ENCODE measurements around the gene ABHD1.
"Not testable (repeated sequence)": the region's sequence is repeated elsewhere in the genome, so short reads cannot be mapped to it uniquely, and the experiment has no call there.

ABHD1 gene

GRCh38 chr2:27109083-27109482 lies 14.5 kb upstream of the ABHD1 start:
- no peak for DNase-seq (ENCODE audit: low read depth in 3 of 3)

- DNase-seq (ENCODE audit: low read depth in 3 of 3): not testable (repeated sequence)
These were observed 12.8 kb upstream of the ABHD1 start for GRCh38 chr2:27110603-27111352.

GRCh38 chr2:27111392-27112078 lies 12.1 kb upstream of the ABHD1 start:
- DNase-seq (ENCODE audit: low read depth in 3 of 3): not testable (repeated sequence)

GRCh38 chr2:27115519-27115918 lies 8.1 kb upstream of the ABHD1 start:
- DNase-seq (ENCODE audit: low read depth in 3 of 3): no peak

- no peak for DNase-seq (ENCODE audit: low read depth in 3 of 3)
These were observed 5.6 kb upstream of the ABHD1 start for GRCh38 chr2:27117995-27118524.

- peak in 1 of 3 experiments; percentile 22 for DNase-seq (ENCODE audit: low read depth in 3 of 3)
These were observed 4.9 kb upstream of the ABHD1 start, which contains the start of gene CGREF1 for GRCh38 chr2:27118525-27119329. TSS of gene CGREF1 (minus strand) at chr2:27119128. CDS start at chr2:27104366, 14,762 bp downstream.

GRCh38 chr2:27119330-27119670 lies 4.3 kb upstream of the ABHD1 start:
- not testable (repeated sequence) for DNase-seq (ENCODE audit: low read depth in 3 of 3)

- DNase-seq (ENCODE audit: low read depth in 3 of 3): no peak
These were observed 1.7 kb upstream of the ABHD1 start for GRCh38 chr2:27121906-27122305.

- DNase-seq (ENCODE audit: low read depth in 3 of 3): no peak
These were observed 824 bp upstream of the ABHD1 start for GRCh38 chr2:27122791-27123190.

- DNase-seq (ENCODE audit: low read depth in 3 of 3): no peak
These were observed 1.5 kb downstream of the ABHD1 start for GRCh38 chr2:27125104-27125503.

GRCh38 chr2:27126252-27126710 lies 2.7 kb downstream of the ABHD1 start:
- DNase-seq (ENCODE audit: low read depth in 3 of 3): no peak

GRCh38 chr2:27127883-27128667 lies 4.5 kb downstream of the ABHD1 start:
- no peak for DNase-seq (ENCODE audit: low read depth in 3 of 3)

- no peak for DNase-seq (ENCODE audit: low read depth in 3 of 3)
These were observed 5.3 kb downstream of the ABHD1 start for GRCh38 chr2:27128668-27129571.

- DNase-seq (ENCODE audit: low read depth in 3 of 3): no peak
These were observed 6.8 kb downstream of the ABHD1 start for GRCh38 chr2:27130396-27130795.

GRCh38 chr2:27131429-27131828 lies 7.8 kb downstream of the ABHD1 start:
- DNase-seq (ENCODE audit: low read depth in 3 of 3): no peak

- DNase-seq (ENCODE audit: low read depth in 3 of 3): peak in 1 of 3 experiments; percentile 28
These were observed 9.7 kb downstream of the ABHD1 start for GRCh38 chr2:27133195-27133875.

- DNase-seq (ENCODE audit: low read depth in 3 of 3): peak; percentile 96 to 97 (median 96)
These were observed 10.5 kb downstream of the ABHD1 start, which contains the start of gene PREB for GRCh38 chr2:27133905-27134780. TSS of gene PREB (minus strand) at chr2:27134636. CDS start at chr2:27134421, 215 bp downstream.

- DNase-seq (ENCODE audit: low read depth in 3 of 3): no peak
These were observed 11.3 kb downstream of the ABHD1 start for GRCh38 chr2:27134781-27135477.
